Neuron (in vitro differentiated cells): ENCODE data around the gene PRR23A.

Experiments
- H2AFZ ChIP-seq: one replicate; pipeline ENCODE4 v1.6.1; 2013; ENCODE audit warnings: low read depth, mild to moderate bottlenecking, inconsistent platforms, low read length, moderate library complexity
- H3K27me3 ChIP-seq: one replicate; pipeline ENCODE4 v1.6.1; 2013; ENCODE audit warnings: low read length; ENCODE audit not compliant: insufficient read depth
- H3K36me3 ChIP-seq: one replicate; pipeline ENCODE4 v1.6.1; 2013; ENCODE audit warnings: low read length; ENCODE audit not compliant: insufficient read depth
- H3K4me1 ChIP-seq: one replicate; pipeline ENCODE4 v1.6.1; 2013; ENCODE audit warnings: low read length; ENCODE audit not compliant: insufficient read depth
- H3K4me3 ChIP-seq: 2 replicates; pipeline ENCODE4 v1.5.1; 2013; ENCODE audit warnings: mild to moderate bottlenecking, low read length, moderate library complexity
- H3K9me3 ChIP-seq: one replicate; pipeline ENCODE4 v1.6.1; 2013; ENCODE audit warnings: low read length

The PRR23A gene

DNA sequence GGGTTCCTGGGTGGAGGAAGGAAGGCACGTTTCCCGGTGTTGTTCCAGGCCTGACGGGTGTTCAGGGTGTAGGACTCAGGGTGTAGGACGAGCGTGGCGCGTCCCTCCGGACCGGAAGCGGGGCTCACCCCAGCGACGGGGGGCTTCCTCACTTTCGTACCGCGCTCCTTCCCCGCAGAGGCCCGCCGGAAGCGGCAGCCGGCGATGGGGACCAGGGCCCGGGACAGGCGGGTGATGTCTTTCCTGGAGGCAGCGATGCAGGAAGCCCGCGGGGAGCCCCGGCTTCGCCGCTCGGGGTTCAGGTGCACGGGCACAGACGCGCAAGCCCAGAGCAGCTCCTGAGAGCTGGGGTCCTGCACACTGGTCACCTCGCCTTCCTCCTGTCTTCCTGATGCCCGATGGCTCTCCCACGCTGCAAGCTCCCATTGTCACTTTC is 45.6 kb downstream of the PRR23A start:
- Histone ChIP-seq H3K36me3 (no peaks in the 10 kb centered on the region), H3K27me3 (peaks cover 11% of the 10 kb centered on the region), H3K9me3 (no peaks in the 10 kb centered on the region), H3K4me3 (no peak overlapping the region), H3K4me1 (no peaks in the 10 kb centered on the region), H2AFZ (no peak overlapping the region)
